Germinal center (tissue), 1 donor: Measurements from ENCODE around the gene DDX28.
"Not testable (repeated sequence)": the region's sequence is repeated elsewhere in the genome, so short reads cannot be mapped to it uniquely, and the experiment has no call there.

Source experiments
- DNase-seq: peaks from one replicate; pipeline ENCODE4 v3.0.0; 2012; ENCODE audit warnings: mixed read lengths, low spot score

DDX28 gene

GRCh38 chr16:67994040-67994408 is 29.0 kb downstream of the DDX28 start:
- DNase-seq: not testable (repeated sequence)

GRCh38 chr16:67993207-67994039 is 29.6 kb downstream of the DDX28 start:
- peak; percentile 87 for DNase-seq

- no peak for DNase-seq
Observed at GRCh38 chr16:67992661-67993206, 30.3 kb downstream of the DDX28 start.

- no peak for DNase-seq
Observed at GRCh38 chr16:67990018-67990386, 33.0 kb downstream of the DDX28 start.

GRCh38 chr16:67989322-67990017 is 33.6 kb downstream of the DDX28 start:
- DNase-seq: no peak

GRCh38 chr16:67988675-67989074 is 34.4 kb downstream of the DDX28 start:
- DNase-seq: no peak

- no peak for DNase-seq
Observed at GRCh38 chr16:67987460-67988160, 35.4 kb downstream of the DDX28 start.

- DNase-seq: no peak
Observed at GRCh38 chr16:67986949-67987348, 36.1 kb downstream of the DDX28 start.

- DNase-seq: no peak
Observed at GRCh38 chr16:67982011-67982696, 40.9 kb downstream of the DDX28 start.

GRCh38 chr16:67979955-67980678 is 42.9 kb downstream of the DDX28 start, which contains the start of gene DPEP3:
Gene DPEP3, minus strand, starts transcription at chr16:67980499. Its CDS starts 119 bp downstream, at chr16:67980380.
- DNase-seq: no peak

GRCh38 chr16:67977469-67978227 is 45.4 kb downstream of the DDX28 start:
- DNase-seq: no peak

- no peak for DNase-seq
Observed at GRCh38 chr16:67977005-67977404, 46.0 kb downstream of the DDX28 start.

GRCh38 chr16:67976205-67976604 is 46.8 kb downstream of the DDX28 start:
- no peak for DNase-seq

GRCh38 chr16:67975321-67976105 is 47.5 kb downstream of the DDX28 start:
- no peak for DNase-seq

GRCh38 chr16:67972285-67972684 is 50.7 kb downstream of the DDX28 start:
- not testable (repeated sequence) for DNase-seq

- DNase-seq: no peak
Observed at GRCh38 chr16:67971111-67971510, 51.9 kb downstream of the DDX28 start.
